GM12874 (cell line): ENCODE results near the gene ANGPTL8.

Source experiments
- CTCF ChIP-seq: IDR thresholded peaks from 2 replicates; pipeline ENCODE4 v1.5.1; 2011; ENCODE audit warnings: low read depth, mild to moderate bottlenecking, control low read depth, low read length, moderate library complexity; ENCODE audit not compliant: insufficient read depth

Gene ANGPTL8

GRCh38 chr19:11265177-11265784 lies 25.9 kb downstream of the ANGPTL8 start:
- TF ChIP-seq CTCF: no peak

GRCh38 chr19:11265785-11266236 lies 26.4 kb downstream of the ANGPTL8 start:
- TF ChIP-seq CTCF: no peak

DNA sequence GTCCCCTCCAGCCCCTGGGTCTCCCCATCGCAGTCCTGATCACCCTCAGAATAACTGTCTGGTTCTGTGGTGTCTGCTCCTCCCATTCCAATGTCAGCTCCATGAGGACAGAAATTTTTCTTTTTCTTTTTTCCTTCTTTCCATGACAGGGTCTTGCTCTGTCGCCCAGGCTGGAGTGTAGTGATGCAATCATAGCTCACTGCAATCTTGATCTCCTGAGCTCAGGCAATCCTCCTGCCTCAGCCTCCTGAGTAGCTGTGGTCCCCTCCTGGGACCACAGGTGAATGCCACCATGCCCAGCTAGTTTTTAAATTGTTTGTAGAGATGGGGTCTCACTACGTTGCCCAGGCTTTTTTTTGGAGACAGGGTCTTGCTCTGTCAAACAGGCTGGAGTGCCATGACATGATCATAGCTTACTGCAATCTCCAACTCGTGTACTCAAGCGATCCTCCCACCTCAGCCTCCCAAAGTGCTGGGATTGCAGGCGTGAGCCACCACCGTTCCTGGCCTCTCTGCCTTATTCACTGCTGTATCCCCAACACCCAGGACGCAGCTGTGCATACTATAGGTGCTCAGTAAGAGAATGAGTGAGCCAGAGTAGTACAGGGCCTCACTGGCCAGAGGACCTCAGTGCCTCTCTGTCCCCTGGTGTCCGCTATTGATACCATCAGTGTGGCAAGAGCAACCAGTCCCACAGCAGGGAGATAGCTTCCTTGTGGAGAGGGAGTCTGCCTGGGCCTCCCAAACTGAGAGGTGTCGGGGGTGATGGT lies 28.1 kb downstream of the ANGPTL8 start:
- no peak for TF ChIP-seq CTCF

- no peak for TF ChIP-seq CTCF
Observed at GRCh38 chr19:11268783-11269267, 29.4 kb downstream of the ANGPTL8 start.

DNA sequence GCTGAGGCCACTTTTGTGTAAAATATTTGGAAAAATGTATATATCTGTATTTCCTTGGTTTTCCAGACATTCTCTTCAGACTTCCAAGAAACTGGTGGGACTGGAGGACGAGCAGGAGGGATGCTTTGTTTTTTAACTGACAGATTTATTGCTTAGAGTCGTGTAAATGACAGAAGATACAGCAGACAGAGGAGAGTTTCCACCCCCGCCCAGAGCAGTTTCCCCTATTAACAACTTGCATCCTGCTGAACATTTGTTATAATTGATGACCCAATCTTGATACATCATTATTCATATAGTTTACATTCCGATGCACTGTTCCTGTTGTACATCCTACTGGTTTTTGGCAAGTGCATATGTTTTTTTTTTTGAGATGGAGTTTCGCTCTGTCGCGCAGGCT lies 30.0 kb downstream of the ANGPTL8 start:
- TF ChIP-seq CTCF: no peak

GRCh38 chr19:11273296-11273695 lies 33.9 kb downstream of the ANGPTL8 start:
- no peak for TF ChIP-seq CTCF

- no peak for TF ChIP-seq CTCF
Observed at GRCh38 chr19:11273989-11274388, 34.6 kb downstream of the ANGPTL8 start.
